Measurements from ENCODE around the gene ZNF785.

DNA sequence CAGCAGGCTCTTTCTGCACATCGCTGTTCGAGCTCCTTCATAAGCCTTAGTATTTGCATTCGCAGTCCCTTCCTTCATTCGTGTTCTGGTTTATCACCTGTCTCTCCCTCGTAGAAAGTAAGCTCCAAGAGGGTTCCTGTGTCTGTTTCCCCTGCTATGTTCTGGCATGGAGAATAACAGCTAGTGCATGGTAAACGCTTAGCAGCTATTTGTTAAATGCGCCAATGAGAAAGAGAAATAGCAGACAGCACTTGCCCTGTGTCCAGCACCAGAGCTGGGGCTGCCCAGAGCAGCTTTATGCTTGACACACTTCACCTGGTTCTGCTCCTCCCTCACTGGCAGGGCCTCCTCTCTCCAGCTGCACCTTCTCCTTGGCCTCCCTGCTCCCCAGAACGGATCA, 19.5 kb downstream of the ZNF785 start:
- no peak for TF ChIP-seq CTCF (conservative IDR thresholded peaks at IDR 0.05; ENCODE audit: low read depth, low read length)
- TF ChIP-seq EZH2 (IDR thresholded peaks at IDR 0.05; ENCODE audit: borderline replicate concordance, low read depth, low read length, poor library complexity, severe bottlenecking), result no peak
